ENCODE data around the gene S100A3.
"Not testable (repeated sequence)": the region's sequence is repeated elsewhere in the genome, so short reads cannot be mapped to it uniquely, and the experiment has no call there.

DNA sequence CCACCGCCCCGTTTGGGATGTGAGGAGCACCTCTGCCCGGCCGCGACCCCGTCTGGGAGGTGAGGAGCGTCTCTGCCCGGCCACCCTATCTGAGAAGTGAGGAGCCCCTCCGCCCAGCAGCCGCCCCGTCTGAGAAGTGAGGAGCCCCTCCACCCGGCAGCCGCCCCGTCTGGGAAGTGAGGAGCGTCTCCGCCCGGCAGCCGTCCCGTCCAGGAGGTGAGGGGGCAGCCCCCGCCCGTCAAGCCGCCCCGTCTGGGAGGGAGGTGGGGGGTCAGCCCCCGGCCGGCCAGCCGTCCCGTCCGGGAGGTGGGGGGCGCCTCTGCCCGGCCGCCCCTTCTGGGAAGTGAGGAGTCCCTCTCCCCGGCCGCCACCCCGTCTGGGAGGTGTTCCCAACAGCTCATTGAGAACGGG lies 26.0 kb upstream of the S100A3 start:
- TF ChIP-seq, protein P1, sequence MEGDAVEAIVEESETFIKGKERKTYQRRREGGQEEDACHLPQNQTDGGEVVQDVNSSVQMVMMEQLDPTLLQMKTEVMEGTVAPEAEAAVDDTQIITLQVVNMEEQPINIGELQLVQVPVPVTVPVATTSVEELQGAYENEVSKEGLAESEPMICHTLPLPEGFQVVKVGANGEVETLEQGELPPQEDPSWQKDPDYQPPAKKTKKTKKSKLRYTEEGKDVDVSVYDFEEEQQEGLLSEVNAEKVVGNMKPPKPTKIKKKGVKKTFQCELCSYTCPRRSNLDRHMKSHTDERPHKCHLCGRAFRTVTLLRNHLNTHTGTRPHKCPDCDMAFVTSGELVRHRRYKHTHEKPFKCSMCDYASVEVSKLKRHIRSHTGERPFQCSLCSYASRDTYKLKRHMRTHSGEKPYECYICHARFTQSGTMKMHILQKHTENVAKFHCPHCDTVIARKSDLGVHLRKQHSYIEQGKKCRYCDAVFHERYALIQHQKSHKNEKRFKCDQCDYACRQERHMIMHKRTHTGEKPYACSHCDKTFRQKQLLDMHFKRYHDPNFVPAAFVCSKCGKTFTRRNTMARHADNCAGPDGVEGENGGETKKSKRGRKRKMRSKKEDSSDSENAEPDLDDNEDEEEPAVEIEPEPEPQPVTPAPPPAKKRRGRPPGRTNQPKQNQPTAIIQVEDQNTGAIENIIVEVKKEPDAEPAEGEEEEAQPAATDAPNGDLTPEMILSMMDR (IDR thresholded peaks at IDR 0.05; ENCODE audit: low read depth, low read length, missing input control) = not testable (repeated sequence)
- TF ChIP-seq HNF4G (IDR thresholded peaks at IDR 0.05); RAD21 (IDR thresholded peaks at IDR 0.05); SP1 (IDR thresholded peaks at IDR 0.05); TAF1 (conservative IDR thresholded peaks at IDR 0.05); GABPA (IDR thresholded peaks at IDR 0.05 in 1 of 2, conservative IDR thresholded peaks at IDR 0.05 in 1 of 2): not testable (repeated sequence)
- TF ChIP-seq, protein P2, sequence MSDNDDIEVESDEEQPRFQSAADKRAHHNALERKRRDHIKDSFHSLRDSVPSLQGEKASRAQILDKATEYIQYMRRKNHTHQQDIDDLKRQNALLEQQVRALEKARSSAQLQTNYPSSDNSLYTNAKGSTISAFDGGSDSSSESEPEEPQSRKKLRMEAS (IDR thresholded peaks at IDR 0.05) = not testable (repeated sequence)
- TF ChIP-seq, protein P3, sequence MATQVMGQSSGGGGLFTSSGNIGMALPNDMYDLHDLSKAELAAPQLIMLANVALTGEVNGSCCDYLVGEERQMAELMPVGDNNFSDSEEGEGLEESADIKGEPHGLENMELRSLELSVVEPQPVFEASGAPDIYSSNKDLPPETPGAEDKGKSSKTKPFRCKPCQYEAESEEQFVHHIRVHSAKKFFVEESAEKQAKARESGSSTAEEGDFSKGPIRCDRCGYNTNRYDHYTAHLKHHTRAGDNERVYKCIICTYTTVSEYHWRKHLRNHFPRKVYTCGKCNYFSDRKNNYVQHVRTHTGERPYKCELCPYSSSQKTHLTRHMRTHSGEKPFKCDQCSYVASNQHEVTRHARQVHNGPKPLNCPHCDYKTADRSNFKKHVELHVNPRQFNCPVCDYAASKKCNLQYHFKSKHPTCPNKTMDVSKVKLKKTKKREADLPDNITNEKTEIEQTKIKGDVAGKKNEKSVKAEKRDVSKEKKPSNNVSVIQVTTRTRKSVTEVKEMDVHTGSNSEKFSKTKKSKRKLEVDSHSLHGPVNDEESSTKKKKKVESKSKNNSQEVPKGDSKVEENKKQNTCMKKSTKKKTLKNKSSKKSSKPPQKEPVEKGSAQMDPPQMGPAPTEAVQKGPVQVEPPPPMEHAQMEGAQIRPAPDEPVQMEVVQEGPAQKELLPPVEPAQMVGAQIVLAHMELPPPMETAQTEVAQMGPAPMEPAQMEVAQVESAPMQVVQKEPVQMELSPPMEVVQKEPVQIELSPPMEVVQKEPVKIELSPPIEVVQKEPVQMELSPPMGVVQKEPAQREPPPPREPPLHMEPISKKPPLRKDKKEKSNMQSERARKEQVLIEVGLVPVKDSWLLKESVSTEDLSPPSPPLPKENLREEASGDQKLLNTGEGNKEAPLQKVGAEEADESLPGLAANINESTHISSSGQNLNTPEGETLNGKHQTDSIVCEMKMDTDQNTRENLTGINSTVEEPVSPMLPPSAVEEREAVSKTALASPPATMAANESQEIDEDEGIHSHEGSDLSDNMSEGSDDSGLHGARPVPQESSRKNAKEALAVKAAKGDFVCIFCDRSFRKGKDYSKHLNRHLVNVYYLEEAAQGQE (IDR thresholded peaks at IDR 0.05) = not testable (repeated sequence)
